ENCODE results near the gene PPM1A. TPM values are rescaled to one million over a fixed set of nuclear protein-coding genes. Genes with fewer than 3 reads are reported as not detected.

PPM1A gene
- total RNA-seq: 10 to 100 TPM; 42.6 to 72.3 TPM

GRCh38 chr14:60248697-60249318, at the start of gene PPM1A:
PPM1A (plus strand) TSS chr14:60249221; CDS start chr14:60282704, 33,483 bp downstream.
- H3K27me3 Mint-ChIP-seq: peaks cover 0 to 3% of the 10 kb centered on the region in 2 donors
- H3K4me1 Mint-ChIP-seq (ENCODE audit: low read depth in 2 of 2): peaks cover 33 to 56% of the 10 kb centered on the region in 2 donors
- no peaks in the 10 kb centered on the region for H3K9me3 Mint-ChIP-seq
- H3K27ac Mint-ChIP-seq: peak within 1 kb of the TSS; percentile 99
- H3K36me3 Mint-ChIP-seq: no peaks in the 10 kb centered on the region
- DNase-seq (ENCODE audit: low spot score) (peak; percentile 96), ATAC-seq (peak; percentile 89 to 92)
- peak within 1 kb of the TSS; percentile 98 for H3K4me3 Mint-ChIP-seq

- Mint-ChIP-seq H3K27ac (no peak overlapping the region), H3K36me3 (peaks cover 18% of the 10 kb centered on the region), H3K27me3 (peaks cover 16 to 29% of the 10 kb centered on the region in 2 donors), H3K4me1 (ENCODE audit: low read depth in 2 of 2) (peaks cover 0 to 8% of the 10 kb centered on the region in 2 donors), H3K9me3 (peaks cover 7% of the 10 kb centered on the region), H3K4me3 (no peak overlapping the region)
- no peak for ATAC-seq
- no peak for DNase-seq (ENCODE audit: low spot score)
Observed at GRCh38 chr14:60199321-60199720, 49.7 kb upstream of the PPM1A start.

GRCh38 chr14:60204104-60204842, 44.7 kb upstream of the PPM1A start:
- Mint-ChIP-seq H3K4me3 (no peak overlapping the region), H3K27ac (no peak overlapping the region), H3K9me3 (peaks cover 4% of the 10 kb centered on the region), H3K4me1 (ENCODE audit: low read depth in 2 of 2) (no peaks in the 10 kb centered on the region), H3K36me3 (peaks cover 12% of the 10 kb centered on the region), H3K27me3 (peaks cover 38 to 54% of the 10 kb centered on the region in 2 donors)
- ATAC-seq: no peak
- DNase-seq (ENCODE audit: low spot score): no peak

GRCh38 chr14:60204843-60205774, 43.9 kb upstream of the PPM1A start:
- H3K4me1 Mint-ChIP-seq (ENCODE audit: low read depth in 2 of 2): no peaks in the 10 kb centered on the region
- no peak overlapping the region for H3K4me3 Mint-ChIP-seq
- peaks cover 4% of the 10 kb centered on the region for H3K9me3 Mint-ChIP-seq
- ATAC-seq: peak in 1 of 2 donors; percentile 44
- peaks cover 5% of the 10 kb centered on the region for H3K36me3 Mint-ChIP-seq
- H3K27me3 Mint-ChIP-seq: peaks cover 42 to 57% of the 10 kb centered on the region in 2 donors
- no peak overlapping the region for H3K27ac Mint-ChIP-seq
- DNase-seq (ENCODE audit: low spot score): no peak

GRCh38 chr14:60206249-60206670, 42.8 kb upstream of the PPM1A start:
- Mint-ChIP-seq H3K4me3 (no peak overlapping the region), H3K27me3 (peaks cover 44 to 61% of the 10 kb centered on the region in 2 donors), H3K4me1 (ENCODE audit: low read depth in 2 of 2) (no peaks in the 10 kb centered on the region), H3K36me3 (peaks cover 3% of the 10 kb centered on the region), H3K27ac (no peak overlapping the region), H3K9me3 (peaks cover 4% of the 10 kb centered on the region)
- DNase-seq (ENCODE audit: low spot score) (no peak), ATAC-seq (no peak)

GRCh38 chr14:60206837-60207533, 42.0 kb upstream of the PPM1A start:
- DNase-seq (ENCODE audit: low spot score) (no peak), ATAC-seq (peak; percentile 48 to 57)
- H3K4me1 Mint-ChIP-seq (ENCODE audit: low read depth in 2 of 2): no peaks in the 10 kb centered on the region
- H3K36me3 Mint-ChIP-seq: no peaks in the 10 kb centered on the region
- no peak overlapping the region for H3K27ac Mint-ChIP-seq
- H3K9me3 Mint-ChIP-seq: peaks cover 4% of the 10 kb centered on the region
- peaks cover 40 to 58% of the 10 kb centered on the region in 2 donors for H3K27me3 Mint-ChIP-seq
- no peak overlapping the region for H3K4me3 Mint-ChIP-seq

GRCh38 chr14:60210703-60211102, 38.3 kb upstream of the PPM1A start:
- no peaks in the 10 kb centered on the region for H3K4me1 Mint-ChIP-seq (ENCODE audit: low read depth in 2 of 2)
- H3K27ac Mint-ChIP-seq: no peak overlapping the region
- DNase-seq (ENCODE audit: low spot score): no peak
- ATAC-seq: no peak
- H3K9me3 Mint-ChIP-seq: peaks cover 4% of the 10 kb centered on the region
- no peak overlapping the region for H3K4me3 Mint-ChIP-seq
- peaks cover 33 to 53% of the 10 kb centered on the region in 2 donors for H3K27me3 Mint-ChIP-seq
- no peaks in the 10 kb centered on the region for H3K36me3 Mint-ChIP-seq

- Mint-ChIP-seq H3K27ac (no peak overlapping the region), H3K36me3 (no peaks in the 10 kb centered on the region), H3K4me1 (ENCODE audit: low read depth in 2 of 2) (no peaks in the 10 kb centered on the region), H3K27me3 (peaks cover 29 to 48% of the 10 kb centered on the region in 2 donors), H3K4me3 (no peak overlapping the region), H3K9me3 (peaks cover 4% of the 10 kb centered on the region)
- DNase-seq (ENCODE audit: low spot score) (no peak), ATAC-seq (no peak)
Observed at GRCh38 chr14:60211153-60211552, 37.9 kb upstream of the PPM1A start.

GRCh38 chr14:60212503-60213371, 36.3 kb upstream of the PPM1A start:
- ATAC-seq (no peak), DNase-seq (ENCODE audit: low spot score) (no peak)
- H3K27me3 Mint-ChIP-seq: peaks cover 22 to 37% of the 10 kb centered on the region in 2 donors
- H3K4me1 Mint-ChIP-seq (ENCODE audit: low read depth in 2 of 2): no peaks in the 10 kb centered on the region
- no peak overlapping the region for H3K4me3 Mint-ChIP-seq
- H3K27ac Mint-ChIP-seq: no peak overlapping the region
- H3K36me3 Mint-ChIP-seq: no peaks in the 10 kb centered on the region
- H3K9me3 Mint-ChIP-seq: peaks cover 4% of the 10 kb centered on the region

GRCh38 chr14:60214003-60214402, 35.0 kb upstream of the PPM1A start:
- H3K9me3 Mint-ChIP-seq: peaks cover 4% of the 10 kb centered on the region
- H3K36me3 Mint-ChIP-seq: no peaks in the 10 kb centered on the region
- H3K4me3 Mint-ChIP-seq: no peak overlapping the region
- no peaks in the 10 kb centered on the region for H3K4me1 Mint-ChIP-seq (ENCODE audit: low read depth in 2 of 2)
- ATAC-seq (no peak), DNase-seq (ENCODE audit: low spot score) (no peak)
- no peak overlapping the region for H3K27ac Mint-ChIP-seq
- H3K27me3 Mint-ChIP-seq: peaks cover 19 to 36% of the 10 kb centered on the region in 2 donors

GRCh38 chr14:60214415-60215126, 34.5 kb upstream of the PPM1A start:
- Mint-ChIP-seq H3K27ac (no peak overlapping the region), H3K36me3 (no peaks in the 10 kb centered on the region), H3K9me3 (no peaks in the 10 kb centered on the region), H3K27me3 (peaks cover 13 to 30% of the 10 kb centered on the region in 2 donors), H3K4me1 (ENCODE audit: low read depth in 2 of 2) (no peaks in the 10 kb centered on the region), H3K4me3 (no peak overlapping the region)
- DNase-seq (ENCODE audit: low spot score): no peak
- no peak for ATAC-seq

- H3K9me3 Mint-ChIP-seq: no peaks in the 10 kb centered on the region
- no peak overlapping the region for H3K4me3 Mint-ChIP-seq
- no peaks in the 10 kb centered on the region for H3K4me1 Mint-ChIP-seq (ENCODE audit: low read depth in 2 of 2)
- ATAC-seq (no peak), DNase-seq (ENCODE audit: low spot score) (no peak)
- peaks cover 12 to 25% of the 10 kb centered on the region in 2 donors for H3K27me3 Mint-ChIP-seq
- no peaks in the 10 kb centered on the region for H3K36me3 Mint-ChIP-seq
- H3K27ac Mint-ChIP-seq: no peak overlapping the region
Observed at GRCh38 chr14:60215127-60215444, 33.9 kb upstream of the PPM1A start.

Measured in natural killer cell treated with Interleukin-12 subunit alpha and Interleukin-12 subunit beta and Interleukin-15 and Interleukin-18, amount 100 ng/mL, for 72 hours (primary cell).